MV-4-11 (cell line): Measurements from ENCODE around the gene PSD.

Source experiments
- DNase-seq: peaks from one replicate; lab custom pipeline; 2025; lab: John Stamatoyannopoulos, UW

The PSD gene

DNA sequence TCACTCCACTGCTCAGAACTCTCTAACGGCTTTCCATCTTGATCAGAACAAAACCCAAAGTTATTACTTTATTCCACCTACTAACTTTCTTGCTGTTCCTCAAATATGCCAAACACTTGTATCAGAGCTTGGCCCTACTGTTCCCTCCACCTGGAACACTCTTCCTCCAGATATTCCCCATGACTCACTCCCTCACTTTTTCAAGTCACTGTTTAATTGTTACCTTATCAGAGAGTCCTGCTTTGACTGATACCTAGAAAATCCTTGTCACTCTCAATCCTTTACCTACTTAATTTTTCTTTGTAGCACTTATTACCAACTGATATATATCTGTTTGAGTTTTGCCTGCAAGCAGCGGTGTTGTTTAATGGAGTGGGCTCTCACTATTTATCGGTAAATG lies 28.7 kb downstream of the PSD start:
- DNase-seq: no peak

DNA sequence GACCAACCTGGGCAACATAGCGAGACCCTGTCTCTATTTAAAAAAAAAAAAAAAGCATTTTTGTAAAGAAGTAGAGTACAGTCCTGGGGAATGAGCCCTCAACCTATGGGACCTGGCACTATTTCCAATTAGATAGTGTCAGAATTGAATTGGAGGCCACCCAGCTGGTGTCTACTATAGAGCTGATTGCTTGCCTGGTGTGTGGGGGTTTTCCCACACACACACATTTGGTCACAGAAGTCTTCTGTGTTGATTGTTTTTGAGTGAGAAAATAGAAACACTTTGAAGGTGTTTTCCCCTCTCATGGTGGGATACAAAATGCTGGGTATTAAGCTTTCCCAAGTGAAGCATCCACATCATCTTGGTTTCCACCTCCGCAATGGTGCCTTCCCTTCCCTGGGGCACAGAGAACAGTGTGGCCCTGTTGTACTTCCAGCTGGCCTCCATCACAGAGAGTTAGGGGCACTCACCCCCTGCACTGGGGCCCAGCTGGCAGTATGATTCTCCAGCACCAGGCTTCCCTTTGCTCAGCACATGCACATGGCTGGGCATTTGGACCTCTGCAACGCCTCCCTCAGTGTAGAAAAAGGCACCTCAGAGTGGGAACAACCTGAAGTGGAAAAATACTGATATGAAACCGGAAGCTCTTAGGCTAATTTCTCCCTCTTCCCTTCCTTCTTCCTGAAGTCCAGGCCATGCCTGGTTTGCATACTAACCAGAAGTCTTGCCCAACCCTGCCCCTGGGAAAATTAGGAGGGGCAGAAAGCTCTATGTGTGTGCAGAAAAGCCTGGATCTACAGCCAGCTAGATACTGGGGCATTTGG lies 33.8 kb downstream of the PSD start:
- DNase-seq: peak; percentile 74

DNA sequence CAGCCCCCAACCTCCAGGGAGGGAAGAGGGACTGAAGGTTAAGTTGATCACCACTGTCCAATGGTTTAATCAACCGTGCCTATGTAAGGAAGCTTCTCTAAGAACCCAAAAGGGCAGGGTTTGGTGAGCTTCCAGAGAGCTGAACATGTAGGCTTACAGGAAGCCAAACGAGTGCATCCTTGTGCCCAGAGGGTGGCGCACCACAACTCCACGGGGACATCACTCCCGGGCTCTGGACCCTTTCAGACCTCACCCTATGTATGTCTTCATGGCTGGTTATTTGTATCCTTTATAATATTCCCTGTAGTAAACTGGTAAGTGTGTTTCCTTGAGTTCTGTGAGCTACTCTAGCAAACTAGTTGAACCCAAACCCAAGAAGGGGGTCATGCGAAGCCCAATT lies 34.5 kb downstream of the PSD start:
- no peak for DNase-seq

DNA sequence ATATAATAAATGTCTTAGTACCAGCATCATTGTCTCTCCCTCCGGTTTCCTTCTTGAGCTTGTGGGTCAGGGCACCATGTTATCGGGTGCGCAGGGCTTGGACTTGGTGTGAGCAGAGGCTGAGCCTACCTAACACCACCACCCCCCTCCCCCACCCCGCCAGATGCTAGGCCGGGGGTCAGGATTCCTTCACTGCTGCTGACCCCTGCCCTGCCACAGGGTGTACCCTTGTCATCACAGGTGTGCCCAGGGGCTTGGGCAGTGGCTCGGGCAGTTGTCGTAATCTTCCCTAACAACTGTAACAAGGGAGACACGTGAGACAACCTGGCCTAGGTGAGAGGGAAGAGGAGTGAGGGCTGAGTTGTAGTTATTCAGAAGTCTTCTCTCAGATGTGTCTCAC lies 35.7 kb downstream of the PSD start:
- no peak for DNase-seq

DNA sequence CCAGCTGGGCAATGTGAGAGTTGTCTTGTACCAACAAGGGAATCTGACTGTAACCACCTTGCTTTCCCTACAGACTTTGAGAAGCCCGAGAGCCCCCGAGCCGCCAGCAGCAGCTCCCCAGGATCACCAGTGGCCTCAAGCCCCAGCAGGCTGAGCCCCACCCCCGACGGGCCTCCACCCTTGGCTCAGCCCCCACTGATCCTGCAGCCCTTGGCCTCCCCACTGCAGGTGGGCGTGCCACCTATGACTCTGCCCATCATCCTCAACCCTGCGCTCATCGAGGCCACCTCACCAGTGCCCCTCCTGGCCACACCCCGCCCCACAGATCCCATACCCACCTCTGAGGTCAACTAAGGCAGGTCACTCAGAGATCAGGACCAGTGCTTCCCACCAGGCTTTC lies 36.6 kb downstream of the PSD start:
- no peak for DNase-seq

DNA sequence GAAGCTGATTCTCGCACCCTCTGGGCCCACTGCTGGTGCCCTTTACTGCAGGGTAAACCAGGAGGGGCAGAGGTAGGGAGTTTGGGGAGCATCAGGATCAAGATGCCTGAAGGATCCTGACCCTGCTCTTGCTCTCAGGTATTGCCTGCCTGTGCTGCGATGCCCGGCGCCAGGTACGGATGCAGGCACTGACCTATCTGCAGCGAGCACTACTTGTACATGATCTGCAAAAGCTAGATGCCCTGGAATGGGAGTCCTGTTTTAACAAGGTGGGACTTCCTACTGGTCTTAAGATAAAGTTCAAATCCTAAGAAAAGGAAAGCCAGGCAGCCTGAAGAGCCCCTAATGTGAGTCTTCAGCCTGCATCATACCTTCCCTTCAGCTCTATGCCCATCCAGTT lies 39.2 kb downstream of the PSD start:
- no peak for DNase-seq

DNA sequence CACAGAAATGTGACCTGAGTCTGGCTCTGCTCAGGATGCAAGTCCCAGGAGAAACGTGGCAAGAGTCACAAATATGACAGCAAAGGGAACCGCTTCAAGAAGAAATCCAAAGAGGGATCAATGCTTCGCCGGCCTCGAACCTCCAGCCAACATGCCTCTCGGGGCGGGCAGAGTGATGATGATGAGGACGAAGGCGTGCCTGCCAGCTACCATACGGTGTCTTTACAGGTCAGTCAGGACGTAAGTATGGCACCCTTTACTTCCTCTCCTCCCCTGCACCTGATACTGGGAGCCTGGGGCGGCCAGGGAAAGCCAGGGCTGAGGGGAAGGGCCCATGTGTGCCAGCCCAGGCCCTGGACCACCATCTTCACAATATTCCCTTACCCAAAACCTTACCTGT lies 41.7 kb downstream of the PSD start:
- DNase-seq: no peak

DNA sequence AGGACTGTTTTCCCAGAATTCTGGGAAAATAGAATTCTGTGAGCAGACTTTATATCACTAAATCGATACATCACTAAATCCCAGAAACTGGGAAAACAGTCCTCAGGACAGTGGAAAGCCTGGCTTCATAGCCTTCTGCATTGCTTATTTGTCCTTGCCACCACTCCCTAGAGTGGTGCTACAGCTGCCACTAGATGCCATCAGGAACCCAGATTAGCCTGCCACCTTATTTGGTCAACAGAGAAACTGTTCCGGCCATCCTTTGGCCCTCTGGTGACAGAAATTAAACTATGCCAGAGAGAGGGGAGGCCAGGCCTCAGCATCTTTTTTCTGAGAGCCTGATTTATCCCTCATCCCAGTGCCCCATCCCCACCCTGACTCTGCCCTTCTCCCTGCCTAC lies 42.7 kb downstream of the PSD start:
- DNase-seq: no peak

DNA sequence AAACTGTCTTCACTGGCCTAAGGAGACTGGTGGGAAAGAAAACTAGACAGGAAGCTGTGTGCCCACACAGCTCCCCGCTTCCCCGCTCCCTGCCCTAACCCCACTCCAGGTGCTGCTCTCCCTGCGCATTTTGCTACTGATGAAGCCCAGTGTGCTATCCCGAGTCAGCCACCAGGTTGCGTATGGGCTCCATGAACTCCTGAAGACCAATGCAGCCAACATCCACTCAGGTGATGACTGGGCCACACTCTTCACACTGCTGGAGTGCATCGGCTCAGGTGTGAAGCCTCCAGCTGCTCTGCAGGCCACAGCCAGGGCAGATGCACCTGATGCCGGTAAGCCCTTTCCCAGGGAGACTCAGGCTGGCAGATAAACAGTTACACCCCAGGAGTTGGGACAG lies 43.3 kb downstream of the PSD start:
- DNase-seq: no peak

DNA sequence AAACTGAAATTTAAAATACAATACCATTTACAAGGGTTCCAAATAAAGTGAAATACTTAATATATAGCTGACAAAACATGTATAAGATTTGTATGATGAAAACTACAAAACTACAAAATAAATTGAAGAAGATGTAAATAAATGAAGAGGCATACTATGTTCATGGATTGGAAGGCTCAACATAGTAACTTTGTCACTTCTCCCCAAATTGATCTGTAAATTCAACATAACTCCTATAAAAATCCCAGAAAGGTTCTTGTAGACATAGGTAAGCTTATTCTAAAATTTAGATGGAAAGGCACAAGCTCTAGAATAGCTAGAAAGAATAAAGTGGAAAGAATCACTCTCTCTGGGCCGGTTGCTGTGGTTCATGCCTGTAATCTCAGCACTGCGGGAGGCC lies 47.3 kb downstream of the PSD start:
- DNase-seq: no peak

DNA sequence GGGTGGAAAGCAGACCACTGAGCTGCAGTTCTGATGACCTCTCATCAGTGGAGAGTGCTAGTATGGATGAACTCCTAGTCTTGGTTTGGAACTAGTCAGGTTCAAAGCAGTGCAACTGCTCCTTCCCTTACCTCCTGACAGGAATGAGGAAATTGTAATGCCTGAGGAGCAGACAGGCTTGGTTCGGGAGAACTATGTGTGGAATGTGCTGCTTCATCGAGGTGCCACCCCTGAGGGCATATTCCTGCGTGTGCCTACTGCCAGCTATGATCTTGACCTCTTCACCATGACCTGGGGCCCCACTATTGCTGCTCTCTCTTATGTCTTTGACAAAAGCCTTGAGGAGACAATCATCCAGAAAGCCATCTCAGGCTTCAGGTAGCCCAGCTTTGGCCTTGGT lies 50.5 kb downstream of the PSD start:
- DNase-seq: no peak

DNA sequence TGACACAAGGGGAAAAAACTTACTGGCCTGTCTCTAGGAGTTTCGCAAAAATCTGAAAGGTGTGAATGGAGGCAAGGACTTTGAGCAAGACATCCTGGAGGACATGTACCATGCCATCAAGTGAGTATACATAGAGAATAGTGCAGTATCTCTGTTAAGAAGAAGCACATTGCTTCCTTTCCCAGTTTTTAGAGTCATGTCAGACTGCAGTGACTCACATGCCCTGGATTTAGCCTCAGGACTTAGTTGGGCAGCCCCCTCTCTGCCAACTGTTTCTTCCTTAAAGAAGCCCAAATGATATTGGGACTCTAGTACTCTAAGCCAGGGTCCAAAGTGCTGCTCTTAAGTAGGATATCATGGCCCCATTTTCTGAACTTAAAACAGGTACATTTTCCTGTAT lies 51.1 kb downstream of the PSD start:
- DNase-seq: no peak

DNA sequence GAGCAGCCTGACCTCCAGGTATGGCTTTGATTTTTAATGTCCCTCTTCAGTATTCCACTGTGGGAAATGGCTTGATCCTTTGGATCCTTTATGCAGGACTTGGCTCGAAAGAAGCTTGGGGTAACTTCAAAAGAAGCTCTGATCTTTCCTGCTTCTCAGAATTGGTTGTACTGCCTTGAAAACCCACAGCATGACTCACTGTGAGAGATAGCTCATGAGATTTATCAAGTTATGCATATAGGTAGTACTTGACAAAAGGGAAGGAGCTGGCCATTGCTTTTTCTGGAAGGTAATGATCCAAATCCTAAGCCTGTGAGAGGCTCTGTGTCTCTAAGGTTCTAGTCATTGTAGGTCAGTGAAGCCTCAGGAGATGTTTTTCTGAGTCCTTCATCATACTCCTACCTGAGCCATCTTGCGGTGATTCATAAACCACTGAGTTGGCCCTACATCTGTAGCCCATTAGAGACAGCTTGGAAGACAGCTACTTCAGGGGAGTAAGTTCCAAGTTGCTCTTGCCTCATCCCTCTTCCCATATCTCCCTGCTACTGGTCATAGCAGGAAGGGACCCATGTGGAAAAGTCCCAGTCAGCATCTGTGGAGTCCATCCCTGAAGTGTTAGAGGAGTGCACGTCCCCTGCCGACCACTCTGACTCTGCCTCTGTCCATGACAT lies 59.7 kb downstream of the PSD start:
- no peak for DNase-seq

DNA sequence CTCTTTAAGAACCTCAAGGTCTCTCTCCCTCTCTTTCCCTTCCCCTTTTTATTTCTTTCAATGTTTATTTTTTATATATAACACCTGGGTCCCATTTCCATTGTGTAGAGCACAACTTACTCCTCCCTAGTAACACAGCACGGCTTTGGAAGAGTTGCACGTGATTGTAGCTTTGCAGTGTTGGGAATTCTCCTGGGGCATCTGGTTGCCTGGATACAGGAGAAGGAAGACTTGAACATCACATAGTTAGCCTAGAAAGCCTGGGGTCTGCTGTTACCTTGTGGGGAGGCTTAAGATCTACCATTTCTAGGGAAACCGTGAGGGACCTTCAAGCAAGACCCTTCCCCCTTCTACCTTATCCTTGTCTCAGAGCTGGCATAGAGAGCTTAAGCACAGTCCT lies 64.1 kb downstream of the PSD start:
- DNase-seq: no peak
